Activated naive CD8-positive, alpha-beta T cell treated with anti-CD3 and anti-CD28 coated beads, Interleukin-2, amount 50 U/mL, for 24 hours (primary cell): ENCODE results near the gene GATM.
"Not testable (repeated sequence)": the region's sequence is repeated elsewhere in the genome, so short reads cannot be mapped to it uniquely, and the experiment has no call there.

ENCODE experiments used
- ATAC-seq: fragments of 150-1000 bp; cut with Tn5 transposase; one replicate; pipeline ENCODE4 v1.10.0; 2021
- DNase-seq: peaks from one replicate; pipeline ENCODE4 v3.0.0; 2021
- H3K27ac Mint-ChIP-seq: one replicate; pipeline ENCODE4 v1.8.0; 2021; ENCODE audit warnings: mild to moderate bottlenecking, mixed read lengths
- H3K27me3 Mint-ChIP-seq: one replicate; pipeline ENCODE4 v1.8.0; 2021; ENCODE audit warnings: mixed read lengths
- H3K36me3 Mint-ChIP-seq: one replicate; pipeline ENCODE4 v1.8.0; 2021; ENCODE audit warnings: low read depth, mixed read lengths
- H3K4me1 Mint-ChIP-seq: one replicate; pipeline ENCODE4 v1.8.0; 2021; ENCODE audit warnings: mixed read lengths
- H3K4me3 Mint-ChIP-seq: one replicate; pipeline ENCODE4 v1.8.0; 2021; ENCODE audit warnings: mild to moderate bottlenecking, moderate library complexity, mixed read lengths
- H3K9me3 Mint-ChIP-seq: one replicate; pipeline ENCODE4 v1.8.0; 2021; ENCODE audit warnings: mixed read lengths

GATM gene

DNA sequence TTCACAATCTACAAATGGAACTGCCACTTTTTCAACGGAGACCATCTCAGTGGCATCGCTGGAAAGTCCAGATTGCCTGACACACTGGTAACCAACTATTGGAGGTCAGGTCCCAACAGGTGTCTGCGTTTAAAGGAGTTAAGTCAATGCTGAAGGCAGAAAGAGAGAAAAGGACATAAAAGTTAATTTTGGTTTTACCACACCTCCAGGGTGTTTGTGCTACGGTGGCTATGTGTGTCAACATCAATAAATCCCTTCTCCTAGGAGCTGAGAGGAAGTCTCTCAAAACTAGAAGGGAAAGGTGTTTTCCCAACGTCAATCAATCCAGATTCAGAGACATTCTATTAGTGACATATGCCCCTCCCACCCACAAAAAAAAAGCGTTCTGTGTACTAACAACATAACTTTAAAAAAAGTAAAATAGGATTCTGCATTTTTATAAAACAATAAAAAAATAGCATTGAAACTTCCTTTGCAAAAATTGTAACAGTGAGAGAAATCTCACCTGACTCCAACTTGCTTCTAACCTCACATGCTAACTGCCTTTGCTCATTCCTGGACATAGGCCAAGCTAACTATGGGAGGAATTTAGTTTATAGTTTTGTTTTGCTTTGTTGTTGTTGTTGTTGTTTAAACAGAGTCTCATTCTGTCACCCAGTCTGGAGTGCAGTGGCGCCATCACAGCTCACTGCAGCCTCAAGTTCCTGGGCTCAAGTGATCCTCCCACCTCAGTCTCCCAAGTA lies 58.7 kb downstream of the GATM start:
- Mint-ChIP-seq H3K27ac (no peak overlapping the region), H3K9me3 (no peaks in the 10 kb centered on the region), H3K4me3 (no peak overlapping the region), H3K27me3 (peaks cover 2% of the 10 kb centered on the region), H3K36me3 (no peaks in the 10 kb centered on the region), H3K4me1 (no peaks in the 10 kb centered on the region)
- DNase-seq = no peak
- ATAC-seq = no peak

GRCh38 chr15:45314960-45315359 lies 63.4 kb downstream of the GATM start:
- no peak overlapping the region for H3K27ac Mint-ChIP-seq
- no peaks in the 10 kb centered on the region for H3K4me1 Mint-ChIP-seq
- DNase-seq (no peak), ATAC-seq (no peak)
- H3K36me3 Mint-ChIP-seq = no peaks in the 10 kb centered on the region
- peaks cover 8% of the 10 kb centered on the region for H3K27me3 Mint-ChIP-seq
- H3K9me3 Mint-ChIP-seq = no peaks in the 10 kb centered on the region
- H3K4me3 Mint-ChIP-seq = no peak overlapping the region

- not testable (repeated sequence) for H3K4me3 Mint-ChIP-seq, DNase-seq, ATAC-seq, H3K9me3 Mint-ChIP-seq, H3K27me3 Mint-ChIP-seq, H3K4me1 Mint-ChIP-seq, H3K27ac Mint-ChIP-seq, H3K36me3 Mint-ChIP-seq
Measured at GRCh38 chr15:45314117-45314516, 64.2 kb downstream of the GATM start.
